NCI-H82 (cell line): Measurements from ENCODE around the gene ADGRV1.
A peak's percentile ranks its signal among the peaks of the same experiment; 100 is the strongest.

ENCODE experiments used
- DNase-seq: peaks from one replicate; lab custom pipeline; 2025; lab: John Stamatoyannopoulos, UW

Gene ADGRV1

DNA sequence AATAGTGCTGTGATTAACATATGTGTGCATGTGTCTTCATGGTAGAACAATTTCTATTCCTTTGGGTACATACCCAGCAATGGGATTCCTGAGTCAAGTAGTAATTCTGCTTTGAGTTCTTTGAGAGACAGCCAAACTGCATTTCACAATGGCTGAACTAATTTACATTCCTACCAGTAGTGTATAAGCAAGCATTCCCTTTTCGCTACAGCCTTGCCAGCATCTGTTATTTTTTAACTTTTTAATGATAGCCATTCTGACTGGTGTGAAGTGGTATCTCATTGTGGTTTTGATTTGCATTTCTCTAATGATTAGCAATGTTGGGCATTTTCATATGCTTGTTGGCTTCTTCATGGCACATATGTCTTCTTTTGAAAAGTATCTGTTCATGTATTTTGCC lies 516.0 kb downstream of the ADGRV1 start:
- no peak for DNase-seq

DNA sequence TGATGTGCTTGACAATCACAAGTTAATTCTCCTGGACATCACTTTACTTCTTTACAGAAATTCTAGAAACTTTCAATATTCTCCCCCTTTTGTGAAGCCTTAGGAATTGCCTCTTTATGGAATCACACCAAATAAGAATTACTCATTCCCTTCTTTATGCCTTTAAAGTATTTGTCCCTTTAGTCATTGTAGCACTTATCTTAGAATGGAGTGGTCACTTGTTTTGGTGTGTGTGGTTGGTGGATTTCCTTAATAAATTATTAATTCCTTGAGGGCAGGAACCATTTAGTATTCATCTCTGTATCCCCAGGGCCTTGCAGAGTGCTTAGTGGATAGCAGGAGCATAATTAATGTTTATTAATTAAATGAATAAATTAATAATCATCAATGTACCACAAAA lies 517.5 kb downstream of the ADGRV1 start:
- no peak for DNase-seq

DNA sequence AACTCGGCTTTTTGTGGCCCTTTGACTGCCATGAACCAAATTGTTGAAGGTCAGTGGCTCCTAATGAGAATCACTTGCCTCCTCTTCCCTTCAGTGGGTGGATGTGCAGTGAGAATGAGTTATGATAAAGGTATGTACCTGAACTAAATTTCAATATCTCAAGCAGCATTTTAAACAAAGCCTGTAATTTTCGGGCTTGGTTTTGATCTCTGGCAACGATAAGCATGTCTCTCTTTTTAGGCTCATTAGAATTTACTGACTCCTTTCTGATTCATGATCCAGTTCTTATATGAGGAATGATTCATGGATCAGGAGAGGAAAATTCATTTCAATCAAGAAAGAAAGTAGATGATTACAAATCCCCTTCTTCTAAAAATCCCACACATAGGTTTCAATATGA lies 519.0 kb downstream of the ADGRV1 start:
- DNase-seq, result no peak

DNA sequence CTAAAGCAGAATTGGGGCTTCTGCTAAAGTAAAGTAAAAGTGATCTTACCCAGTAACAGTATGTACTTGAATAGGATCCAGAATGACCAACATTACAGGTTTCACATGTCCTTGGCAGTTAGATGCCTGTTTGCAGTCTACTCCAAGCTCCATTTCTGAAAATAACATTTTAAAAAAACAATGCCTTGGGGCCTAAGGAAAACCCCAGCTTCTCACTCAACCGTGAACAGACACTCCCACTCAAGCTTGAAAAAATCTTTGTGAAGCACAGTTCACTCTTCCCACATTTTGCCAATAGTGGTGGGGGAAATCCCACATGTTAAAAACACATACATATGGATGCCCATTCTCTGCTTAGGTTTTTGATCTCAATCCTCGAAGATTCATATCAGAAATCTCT lies 520.4 kb downstream of the ADGRV1 start:
- DNase-seq, result no peak

DNA sequence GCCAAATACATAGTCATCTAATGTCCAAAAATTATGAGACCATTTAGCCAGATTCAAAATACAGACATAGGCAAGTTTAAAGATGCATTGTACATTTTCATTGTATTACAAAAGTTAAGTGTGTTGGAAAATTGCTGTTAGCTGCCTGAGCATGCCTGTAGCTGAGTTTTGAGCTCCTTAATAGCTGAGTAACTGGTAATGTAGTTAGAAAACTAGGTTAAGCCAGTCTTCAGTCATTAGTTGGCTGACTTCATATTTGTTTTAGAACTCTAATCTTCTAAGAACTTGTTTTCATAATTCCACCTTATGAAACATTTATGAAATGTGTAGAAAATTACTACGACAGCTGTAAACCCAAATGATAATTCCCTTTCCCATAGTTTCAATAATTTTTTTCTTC lies 531.2 kb downstream of the ADGRV1 start:
- no peak for DNase-seq

DNA sequence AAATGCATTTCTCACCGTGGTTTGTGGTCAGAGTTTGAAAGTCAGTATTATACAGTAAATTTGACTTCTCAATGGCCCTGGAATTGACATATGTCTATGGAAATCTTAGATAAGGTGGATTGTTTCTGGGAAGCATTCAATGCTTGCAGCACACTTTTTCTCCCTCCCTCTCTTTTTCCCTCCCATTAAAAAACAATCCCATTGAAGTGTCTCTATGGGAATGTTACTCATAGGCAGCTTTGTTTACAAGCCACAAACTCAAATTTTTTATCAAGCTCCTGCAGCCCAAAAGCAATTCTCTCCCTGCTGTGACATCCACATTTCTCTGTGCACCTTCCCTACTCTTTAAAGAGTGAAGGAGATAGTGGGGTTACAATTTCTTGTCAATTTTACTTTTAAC lies 532.4 kb downstream of the ADGRV1 start:
- no peak for DNase-seq

DNA sequence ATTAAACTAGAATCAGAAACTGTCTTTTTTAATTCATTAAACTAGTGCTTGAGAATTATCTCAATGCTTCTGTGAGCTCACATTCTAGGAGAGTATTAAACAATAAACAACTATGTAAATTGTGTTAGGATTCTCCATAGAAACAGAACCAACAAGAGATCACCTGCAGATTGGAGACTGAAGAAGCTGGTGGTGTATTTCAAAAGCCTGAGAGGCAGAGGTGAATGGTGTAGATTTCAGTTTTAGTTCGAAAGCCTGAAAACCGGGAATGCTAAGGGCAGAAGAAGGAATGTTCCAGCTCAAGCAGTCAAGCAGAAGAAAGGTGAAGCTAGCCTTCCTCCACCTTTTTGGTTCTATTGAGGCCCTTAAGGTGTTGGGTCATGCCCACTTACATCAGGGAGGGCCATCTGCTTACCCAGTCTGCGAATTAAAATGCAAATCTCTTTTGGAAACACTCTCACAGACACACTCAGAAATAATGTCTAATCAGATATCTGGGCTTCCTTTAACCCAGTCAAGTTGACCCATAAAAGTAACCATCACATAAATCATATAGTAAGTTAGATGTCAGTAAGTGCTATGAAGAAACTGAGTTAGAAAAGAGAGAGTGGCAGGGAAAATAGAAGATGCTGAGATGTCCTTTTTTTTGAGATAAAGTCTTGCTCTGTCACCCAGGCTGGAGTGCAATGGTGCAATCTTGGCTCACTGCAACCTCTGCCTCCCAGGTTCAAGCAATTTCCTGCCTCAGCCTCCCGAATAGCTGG lies 533.1 kb downstream of the ADGRV1 start:
- DNase-seq, result no peak

DNA sequence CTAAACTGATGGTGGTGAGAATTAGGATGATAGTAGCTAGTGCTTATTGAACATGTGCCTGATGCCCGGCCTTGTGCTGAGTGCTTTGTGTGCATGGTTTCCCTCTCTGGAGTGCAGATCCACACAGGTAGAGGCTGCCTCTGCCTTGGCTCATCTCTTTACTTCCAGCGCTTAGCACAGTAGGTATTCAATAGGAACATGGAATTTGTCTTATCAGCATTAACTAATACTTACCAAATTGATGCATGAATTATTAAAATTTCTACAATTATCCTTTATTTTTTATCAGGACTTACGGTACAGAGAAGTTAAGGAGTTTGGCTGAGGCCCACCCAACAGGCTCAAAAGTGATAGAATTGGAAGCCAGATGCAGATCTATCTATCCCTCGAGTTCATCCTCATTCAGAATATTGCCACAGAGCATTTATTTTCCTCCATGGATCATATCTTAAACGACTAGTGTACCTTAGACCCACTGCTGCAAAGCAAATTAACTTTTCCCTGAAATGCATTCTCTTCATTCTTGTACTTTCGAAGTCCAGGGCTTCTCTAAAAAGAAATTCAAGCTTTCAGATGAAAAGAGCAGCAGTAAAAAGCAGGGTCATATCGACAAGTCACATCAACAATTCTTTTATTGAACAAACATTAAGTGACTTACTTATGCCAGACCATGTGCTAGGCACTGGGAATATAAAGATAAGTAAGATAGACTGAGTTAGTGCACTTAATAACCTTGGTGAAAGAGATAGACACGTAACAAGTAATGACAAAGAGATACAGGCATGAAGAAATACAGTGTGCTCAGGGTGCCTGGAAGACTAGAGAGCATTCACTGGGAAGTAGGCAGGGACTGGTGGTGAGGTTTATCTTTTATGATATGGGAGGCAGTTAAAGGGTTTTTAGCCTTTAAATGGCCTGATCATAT lies 534.5 kb downstream of the ADGRV1 start:
- DNase-seq, result no peak

DNA sequence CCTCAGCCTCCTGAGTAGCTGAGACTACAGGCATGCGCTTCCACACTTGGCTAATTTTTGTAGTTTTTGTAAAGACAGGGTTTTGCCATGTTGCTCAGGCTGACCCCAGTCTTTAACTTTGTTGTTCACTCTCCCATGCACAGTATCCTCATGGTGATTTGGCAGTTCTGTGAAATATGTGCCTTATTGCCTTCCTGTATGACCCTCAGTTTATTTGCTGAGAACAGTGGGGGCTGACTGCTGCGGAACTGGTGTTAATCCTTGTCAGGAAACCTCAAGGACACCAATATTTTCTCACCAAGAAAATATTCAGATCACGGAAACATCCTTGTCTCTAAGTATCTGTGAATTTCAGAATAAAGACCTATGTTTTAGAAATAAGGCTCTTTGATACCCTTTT lies 536.7 kb downstream of the ADGRV1 start:
- no peak for DNase-seq

DNA sequence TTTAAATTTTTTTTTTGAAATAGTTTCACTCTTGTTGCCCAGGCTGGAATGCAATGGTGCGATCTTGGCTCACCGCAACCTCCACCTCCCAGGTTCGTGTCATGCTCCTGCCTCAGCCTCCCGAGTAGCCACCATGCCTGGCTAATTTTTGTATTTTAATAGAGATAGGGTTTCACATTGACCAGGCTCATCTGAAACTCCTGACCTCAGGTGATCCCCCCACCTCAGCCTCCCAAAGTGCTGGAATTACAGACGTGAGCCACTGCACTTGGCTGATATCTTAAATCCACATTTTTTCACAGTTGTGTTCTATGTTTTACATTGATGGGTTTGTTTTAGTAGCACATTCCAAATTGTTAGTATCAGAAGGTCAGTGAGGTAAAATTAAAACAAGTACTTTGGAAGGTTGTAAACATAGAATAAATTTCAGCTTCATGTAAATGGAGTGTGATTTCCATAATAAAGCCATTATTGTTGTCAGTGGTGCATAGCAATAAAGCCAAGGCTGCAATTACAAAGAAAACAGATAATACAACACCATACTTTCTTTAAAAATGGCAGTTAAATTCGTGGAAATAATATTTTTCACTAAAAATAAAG lies 537.3 kb downstream of the ADGRV1 start:
- DNase-seq, result no peak

DNA sequence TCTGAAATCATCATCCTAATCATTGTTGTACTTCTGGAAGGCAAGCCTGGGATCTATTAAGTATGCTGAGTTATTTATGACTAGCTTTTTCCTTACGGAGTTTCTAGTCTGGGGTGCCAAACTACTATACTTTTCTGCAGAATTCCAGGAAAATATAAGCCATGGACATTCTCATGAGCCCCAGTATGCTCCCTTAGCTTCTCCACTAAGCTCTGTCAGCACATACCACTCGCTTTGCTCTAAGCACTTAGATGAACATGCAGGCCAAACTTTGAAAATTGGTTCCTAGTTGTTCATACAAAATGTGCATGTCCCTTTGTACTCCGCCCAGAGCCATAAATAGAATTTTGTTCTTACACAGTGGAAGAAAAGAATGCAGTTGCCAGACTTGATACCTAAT lies 539.9 kb downstream of the ADGRV1 start:
- no peak for DNase-seq

DNA sequence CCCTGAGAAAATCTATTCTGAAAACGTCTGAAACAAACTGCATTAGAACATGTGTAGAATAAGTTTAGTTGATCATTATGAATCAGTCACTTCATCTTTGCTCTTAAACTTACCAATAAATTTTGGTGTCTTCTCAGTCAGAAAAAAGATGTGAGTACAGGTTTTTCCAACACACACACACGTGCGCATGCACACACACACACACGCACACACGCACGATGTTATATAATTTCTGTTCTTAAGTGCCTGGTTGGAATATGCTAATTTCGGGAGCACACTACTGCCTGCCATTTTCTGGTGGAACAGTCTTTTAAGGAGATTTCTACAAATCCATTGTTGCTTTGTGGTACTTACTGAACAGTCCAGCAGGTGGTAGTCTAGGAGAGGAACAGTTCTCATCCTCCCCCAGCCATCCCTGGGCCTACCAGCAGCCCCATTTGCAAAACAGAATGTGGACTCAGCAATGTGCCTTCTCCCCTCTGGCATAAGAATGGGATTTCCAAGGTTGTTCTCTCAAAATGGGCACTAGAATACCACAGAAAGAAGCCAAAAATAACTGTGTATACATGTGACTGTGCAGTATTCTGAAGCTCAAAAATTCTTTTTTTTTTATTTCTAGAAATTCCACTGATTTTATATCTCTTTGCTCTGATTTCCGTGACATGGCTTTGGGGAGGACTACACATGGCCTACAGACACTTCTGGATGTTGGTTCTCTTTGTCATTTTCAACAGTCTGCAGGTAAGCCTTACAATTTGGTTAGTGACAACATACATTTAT lies 543.2 kb downstream of the ADGRV1 start:
- DNase-seq, result peak; percentile 71

DNA sequence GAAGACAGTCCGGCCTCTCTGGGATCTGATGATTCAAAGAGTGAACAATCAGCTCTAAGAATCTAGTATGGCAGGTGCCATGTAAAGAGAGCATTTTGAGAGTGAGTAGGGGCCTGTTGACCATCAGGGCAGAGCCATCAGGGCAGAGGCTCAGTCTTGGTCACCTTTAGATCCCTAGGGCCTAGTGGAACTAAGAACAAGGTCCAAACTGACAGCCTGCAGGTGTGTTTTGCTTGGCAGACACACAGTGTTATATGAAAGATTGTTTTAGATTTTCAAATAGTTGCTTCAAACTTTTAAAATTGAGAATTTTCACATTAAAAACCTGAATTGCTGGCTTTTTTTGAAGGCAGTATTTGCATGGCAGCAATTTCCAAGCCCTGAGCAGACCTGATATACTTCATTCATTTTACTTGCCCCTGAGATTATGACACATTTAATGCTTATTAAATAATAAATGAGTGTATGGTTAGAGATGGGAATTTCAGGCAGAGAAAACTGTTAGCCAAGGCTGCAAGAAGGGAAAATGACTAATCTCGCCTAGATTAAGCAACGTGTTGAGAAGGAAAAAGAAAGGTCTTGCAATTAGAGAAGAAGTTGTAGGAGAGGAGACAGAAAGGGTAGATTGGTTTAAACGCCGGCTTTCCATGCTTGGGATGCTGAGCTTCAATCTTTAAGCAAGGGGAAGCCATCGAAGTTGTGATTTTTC lies 544.9 kb downstream of the ADGRV1 start:
- no peak for DNase-seq

DNA sequence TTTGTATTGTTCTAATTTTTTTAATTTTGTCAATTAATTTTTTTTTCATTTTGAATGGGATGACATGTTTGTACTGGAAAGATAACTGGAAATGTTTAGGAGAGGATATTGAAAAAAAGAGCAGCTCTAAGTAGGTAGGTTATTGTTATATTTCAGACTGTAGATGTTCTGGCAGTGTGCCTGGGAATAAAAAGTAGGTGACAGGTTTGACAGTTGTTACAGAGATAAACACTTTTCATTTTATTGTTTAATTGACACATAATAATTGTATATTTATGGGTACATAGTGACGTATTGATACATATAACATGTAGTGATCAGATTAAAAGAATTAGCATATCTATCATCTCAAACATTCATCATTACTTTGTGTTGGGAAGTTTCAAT lies 545.5 kb downstream of the ADGRV1 start:
- no peak for DNase-seq

DNA sequence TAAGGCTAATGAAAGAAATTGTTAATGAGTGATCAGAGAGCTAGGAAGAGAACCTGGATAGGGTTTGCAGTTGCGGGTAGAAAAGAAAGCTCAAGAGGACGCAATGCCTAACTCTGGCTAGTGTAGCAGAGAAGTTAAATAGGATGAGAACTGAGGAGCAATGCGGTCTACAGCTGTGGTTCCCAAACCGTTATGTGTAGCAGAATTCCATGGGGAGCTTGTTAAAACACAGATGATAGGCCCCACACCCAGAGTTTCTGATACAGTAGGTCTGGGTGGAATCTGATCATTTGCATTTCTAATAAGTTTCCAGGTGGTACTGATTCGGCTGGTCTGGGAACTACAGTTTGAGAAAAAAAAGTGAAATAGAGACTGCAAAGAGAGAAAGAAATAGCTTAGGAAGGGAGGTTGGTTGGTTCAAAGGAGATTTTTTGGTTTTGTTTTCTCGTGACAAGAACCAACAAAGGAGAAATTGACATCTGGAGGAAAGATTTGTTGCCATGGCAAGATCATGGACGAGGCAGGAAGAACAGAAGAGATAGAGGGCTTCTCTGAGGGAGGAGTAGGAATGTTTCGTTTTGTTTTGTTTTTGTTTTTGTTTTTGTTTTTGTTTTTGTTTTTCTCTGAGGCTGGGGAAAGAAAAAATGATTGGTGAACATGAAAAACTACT lies 548.4 kb downstream of the ADGRV1 start:
- no peak for DNase-seq

DNA sequence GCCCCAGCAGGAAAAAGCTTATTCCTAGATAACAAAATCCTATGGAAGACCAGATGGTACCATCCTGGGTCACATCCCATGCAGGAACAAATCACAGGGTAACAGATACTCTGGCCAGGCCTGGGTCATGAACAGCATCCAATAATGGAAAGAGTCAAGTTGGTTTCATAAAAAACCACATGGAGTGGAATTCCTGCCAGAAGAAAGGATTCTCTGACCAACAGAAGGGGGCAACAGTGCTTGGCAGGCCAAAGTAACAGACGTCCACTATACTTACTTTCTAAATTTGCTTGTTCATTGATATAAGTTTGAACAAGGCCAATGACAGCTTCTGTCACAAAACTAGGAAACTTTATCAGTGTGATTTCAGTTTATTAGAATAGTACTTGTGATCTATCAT lies 551.0 kb downstream of the ADGRV1 start:
- no peak for DNase-seq

DNA sequence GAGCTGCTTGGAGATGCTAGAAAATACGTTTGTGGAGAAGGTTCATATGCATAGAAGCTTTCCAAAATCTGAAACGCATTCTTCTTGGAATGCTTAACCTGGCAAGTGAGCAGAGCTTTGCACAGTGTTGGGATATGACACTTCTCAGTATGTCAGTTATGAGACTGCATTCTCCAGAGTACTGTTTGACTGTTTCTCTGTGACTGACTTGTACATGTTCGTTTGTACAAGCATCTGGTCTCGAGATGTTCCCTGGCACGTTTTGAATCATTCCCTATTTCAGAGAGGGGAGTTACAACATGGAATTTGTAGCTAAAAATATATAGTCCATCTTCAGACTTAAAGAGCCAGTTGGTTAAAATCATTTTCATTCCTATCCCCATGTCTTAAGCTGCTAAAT lies 552.1 kb downstream of the ADGRV1 start:
- DNase-seq, result no peak

DNA sequence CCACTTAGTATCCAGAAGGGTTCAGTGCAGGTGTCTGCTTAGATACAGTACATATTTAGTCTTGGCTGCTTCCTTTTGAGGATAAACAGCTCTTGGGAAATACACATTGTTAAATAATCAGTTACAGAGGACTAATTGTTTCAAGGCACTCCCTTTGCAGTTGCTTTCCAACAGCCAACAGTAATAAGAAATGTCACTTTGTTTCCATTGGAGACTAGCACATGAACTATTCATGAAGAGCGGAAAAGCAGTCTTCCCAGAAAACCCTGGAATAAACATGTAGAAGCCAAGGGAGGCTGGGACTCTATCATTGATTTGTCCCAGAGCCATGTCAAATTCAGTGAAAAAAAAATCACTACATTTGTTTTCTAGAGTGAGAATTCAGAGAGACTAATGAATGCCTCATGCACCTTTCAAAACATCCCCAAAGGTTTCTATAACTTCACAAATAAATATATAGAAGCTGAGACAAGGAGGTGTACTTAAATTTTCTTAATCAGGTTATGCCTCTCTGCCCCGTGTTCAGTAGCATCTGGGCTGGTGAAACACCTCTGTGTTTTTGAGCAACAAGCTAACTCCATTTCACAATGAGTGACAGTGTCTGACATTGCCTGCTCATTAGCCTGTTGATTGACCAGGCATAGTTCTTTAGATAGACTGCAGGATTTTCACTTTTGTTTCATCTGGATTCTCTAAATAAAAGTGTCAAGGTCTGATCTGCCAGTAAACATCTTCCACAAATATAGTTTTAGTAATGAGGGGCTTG lies 553.1 kb downstream of the ADGRV1 start:
- DNase-seq, result no peak

DNA sequence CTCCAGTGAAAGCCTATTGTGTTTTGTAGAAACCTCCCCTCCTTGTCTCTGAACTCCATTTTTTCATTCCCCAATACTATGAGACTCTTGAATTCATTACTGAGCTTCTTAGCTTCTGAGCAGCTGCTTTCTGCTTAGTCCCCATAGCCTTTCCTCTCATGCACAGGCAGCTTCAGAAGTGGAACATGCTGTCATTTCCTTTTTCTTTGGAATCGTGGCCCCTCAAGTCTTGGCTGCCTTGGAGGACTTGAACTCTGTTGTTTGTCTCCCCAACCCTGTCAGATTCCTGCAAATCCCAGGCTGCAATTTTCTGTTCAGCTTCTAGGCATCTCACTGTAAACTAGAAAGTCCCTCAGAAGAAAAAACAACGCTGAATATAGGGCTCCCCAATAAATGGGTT lies 556.1 kb downstream of the ADGRV1 start:
- no peak for DNase-seq

DNA sequence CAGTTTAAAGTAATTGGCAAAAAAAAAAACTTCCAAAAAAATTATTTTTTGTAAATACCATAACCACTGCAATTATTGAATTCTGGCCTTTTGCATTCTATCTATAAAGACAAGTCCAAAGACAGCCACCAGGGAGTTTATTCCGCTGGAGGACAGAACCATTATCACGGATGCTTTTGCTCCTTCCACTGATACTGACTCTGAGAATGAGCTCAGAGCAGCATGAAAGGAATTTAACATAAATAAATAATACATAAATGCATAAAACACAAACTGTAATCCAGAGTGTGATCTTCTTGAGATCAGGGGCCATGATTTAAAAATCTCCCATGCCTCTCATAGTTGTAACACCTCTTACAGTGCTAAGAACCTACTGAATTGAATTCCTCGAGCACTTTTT lies 559.8 kb downstream of the ADGRV1 start:
- no peak for DNase-seq
